ENCODE measurements around the gene AOPEP.

DNA sequence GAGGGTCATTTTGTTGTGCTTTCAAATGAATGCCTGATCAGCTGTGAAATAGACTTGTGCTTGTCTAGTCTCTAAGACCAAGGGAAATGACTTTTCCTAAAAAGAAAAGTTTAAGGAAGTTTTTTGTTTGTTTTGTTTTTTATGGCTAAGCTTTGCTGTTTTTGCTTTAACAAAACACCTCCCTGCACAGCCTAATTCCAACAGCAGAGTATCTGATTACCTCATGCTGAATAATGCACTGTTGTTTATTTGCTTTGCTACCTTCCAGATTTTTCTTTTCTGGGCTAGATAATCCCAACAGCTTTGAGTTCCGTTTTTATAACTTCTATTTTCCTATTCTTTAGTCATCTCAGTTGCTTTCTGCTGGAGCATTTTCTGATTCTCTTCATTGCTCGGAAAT, 95.8 kb downstream of the AOPEP start:
- TF ChIP-seq POLR2A (IDR thresholded peaks at IDR 0.05) (no peak), EP300 (IDR thresholded peaks at IDR 0.05) (no peak)
- TF ChIP-seq, protein P1, sequence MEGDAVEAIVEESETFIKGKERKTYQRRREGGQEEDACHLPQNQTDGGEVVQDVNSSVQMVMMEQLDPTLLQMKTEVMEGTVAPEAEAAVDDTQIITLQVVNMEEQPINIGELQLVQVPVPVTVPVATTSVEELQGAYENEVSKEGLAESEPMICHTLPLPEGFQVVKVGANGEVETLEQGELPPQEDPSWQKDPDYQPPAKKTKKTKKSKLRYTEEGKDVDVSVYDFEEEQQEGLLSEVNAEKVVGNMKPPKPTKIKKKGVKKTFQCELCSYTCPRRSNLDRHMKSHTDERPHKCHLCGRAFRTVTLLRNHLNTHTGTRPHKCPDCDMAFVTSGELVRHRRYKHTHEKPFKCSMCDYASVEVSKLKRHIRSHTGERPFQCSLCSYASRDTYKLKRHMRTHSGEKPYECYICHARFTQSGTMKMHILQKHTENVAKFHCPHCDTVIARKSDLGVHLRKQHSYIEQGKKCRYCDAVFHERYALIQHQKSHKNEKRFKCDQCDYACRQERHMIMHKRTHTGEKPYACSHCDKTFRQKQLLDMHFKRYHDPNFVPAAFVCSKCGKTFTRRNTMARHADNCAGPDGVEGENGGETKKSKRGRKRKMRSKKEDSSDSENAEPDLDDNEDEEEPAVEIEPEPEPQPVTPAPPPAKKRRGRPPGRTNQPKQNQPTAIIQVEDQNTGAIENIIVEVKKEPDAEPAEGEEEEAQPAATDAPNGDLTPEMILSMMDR (IDR thresholded peaks at IDR 0.05) = no peak
